Activated CD4-positive, alpha-beta T cell treated with anti-CD3 and anti-CD28 coated beads, Interleukin-2, amount 50 U/mL, for 16 hours (primary cell): ENCODE data around the gene CYS1.

Experiments
- DNase-seq: peaks from one replicate; pipeline ENCODE4 v3.0.0-alpha.2; 2020

CYS1 gene

GRCh38 chr2:10067881-10068280, 12.3 kb downstream of the CYS1 start:
- no peak for DNase-seq

- no peak for DNase-seq
These were observed 12.9 kb downstream of the CYS1 start for GRCh38 chr2:10067330-10067729.

- no peak for DNase-seq
These were observed 14.5 kb downstream of the CYS1 start for GRCh38 chr2:10065773-10066055.

GRCh38 chr2:10064932-10065772, 15.1 kb downstream of the CYS1 start:
- DNase-seq, result no peak

- DNase-seq, result no peak
These were observed 16.6 kb downstream of the CYS1 start for GRCh38 chr2:10063566-10063965.

GRCh38 chr2:10062931-10063365, 17.3 kb downstream of the CYS1 start:
- no peak for DNase-seq

- DNase-seq, result no peak
These were observed 18.8 kb downstream of the CYS1 start for GRCh38 chr2:10061221-10061925.

- DNase-seq, result no peak
These were observed 20.5 kb downstream of the CYS1 start for GRCh38 chr2:10059552-10060335.

- no peak for DNase-seq
These were observed 21.2 kb downstream of the CYS1 start for GRCh38 chr2:10059016-10059351.

GRCh38 chr2:10058251-10059015, 21.8 kb downstream of the CYS1 start:
- DNase-seq, result no peak

- no peak for DNase-seq
These were observed 22.7 kb downstream of the CYS1 start for GRCh38 chr2:10057231-10058107.

- DNase-seq, result no peak
These were observed 23.8 kb downstream of the CYS1 start for GRCh38 chr2:10056439-10056838.

GRCh38 chr2:10054976-10055375, 25.2 kb downstream of the CYS1 start:
- DNase-seq, result no peak

- no peak for DNase-seq
These were observed 25.8 kb downstream of the CYS1 start for GRCh38 chr2:10054424-10054823.

GRCh38 chr2:10053351-10053750, 26.9 kb downstream of the CYS1 start:
- DNase-seq, result no peak

GRCh38 chr2:10052216-10052615, 28.0 kb downstream of the CYS1 start:
- DNase-seq, result no peak

- peak; percentile 45 for DNase-seq
These were observed 31.6 kb downstream of the CYS1 start for GRCh38 chr2:10048501-10049171.

GRCh38 chr2:10047616-10048500, 32.4 kb downstream of the CYS1 start:
- DNase-seq, result no peak

- DNase-seq, result no peak
These were observed 33.3 kb downstream of the CYS1 start for GRCh38 chr2:10046931-10047330.
